ENCODE results near the gene NAA30.

The NAA30 gene

DNA sequence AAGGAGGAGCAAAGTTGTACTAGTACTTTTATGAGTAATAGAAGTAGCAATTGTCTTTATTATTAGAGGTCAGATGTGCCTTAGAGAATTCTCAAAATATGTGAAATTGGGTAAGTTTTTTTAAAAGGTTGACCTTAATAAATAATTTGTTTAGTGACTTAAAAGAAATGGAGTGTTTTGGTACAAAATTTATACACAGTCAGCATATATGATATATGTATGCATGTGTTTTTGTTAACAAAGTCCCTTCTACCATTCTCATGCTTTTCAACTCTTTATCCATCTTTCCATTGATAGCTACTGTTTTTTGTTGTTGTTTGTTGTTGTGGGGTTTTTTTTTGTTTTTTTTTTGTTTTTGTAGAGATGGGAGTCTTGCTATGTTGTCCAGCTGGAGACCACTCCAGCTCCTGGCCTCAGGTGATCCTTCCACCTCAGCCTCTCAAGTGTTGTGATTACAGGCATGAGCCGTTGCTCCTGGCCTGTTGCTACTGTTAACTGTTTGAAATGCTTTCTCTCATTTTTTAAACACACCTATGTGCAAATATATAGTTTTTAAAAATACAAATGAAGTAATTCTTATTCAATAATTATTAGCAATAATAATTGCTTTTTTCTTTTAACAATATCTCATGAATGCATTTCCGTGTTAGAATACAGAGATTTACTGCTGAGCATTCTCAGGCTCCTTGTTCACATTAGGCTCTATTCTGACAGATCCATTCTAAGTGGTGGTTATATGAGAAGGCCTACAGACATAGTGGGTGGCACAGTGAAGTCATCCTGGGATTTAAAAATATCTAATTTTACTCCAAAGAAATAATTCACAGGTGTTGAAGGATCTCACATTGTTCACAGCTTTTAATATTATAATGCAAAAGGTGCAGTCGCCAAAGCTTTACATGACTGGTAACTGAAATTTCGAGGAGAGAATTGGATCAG, 10.4 kb downstream of the NAA30 start:
- DNase-seq = no peak

DNA sequence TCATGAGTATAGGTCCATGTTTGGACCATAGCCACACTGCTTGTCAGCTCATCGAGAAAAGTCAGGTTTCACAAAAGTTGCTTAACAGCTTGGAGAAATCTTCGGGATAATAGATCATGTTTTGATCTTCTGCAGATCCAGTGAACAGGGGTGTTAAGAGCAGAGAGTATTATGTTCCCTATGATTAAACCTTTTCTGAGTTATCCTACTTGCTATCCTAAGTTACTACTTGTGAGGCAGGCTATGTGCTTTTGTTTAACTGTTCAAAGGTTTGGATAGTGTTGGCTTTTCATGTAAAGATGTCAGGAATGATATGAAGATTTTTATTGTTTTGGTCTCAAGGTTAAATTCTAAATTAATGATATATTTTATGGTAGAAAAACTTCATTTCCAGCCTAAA, 11.1 kb downstream of the NAA30 start:
- DNase-seq = no peak

DNA sequence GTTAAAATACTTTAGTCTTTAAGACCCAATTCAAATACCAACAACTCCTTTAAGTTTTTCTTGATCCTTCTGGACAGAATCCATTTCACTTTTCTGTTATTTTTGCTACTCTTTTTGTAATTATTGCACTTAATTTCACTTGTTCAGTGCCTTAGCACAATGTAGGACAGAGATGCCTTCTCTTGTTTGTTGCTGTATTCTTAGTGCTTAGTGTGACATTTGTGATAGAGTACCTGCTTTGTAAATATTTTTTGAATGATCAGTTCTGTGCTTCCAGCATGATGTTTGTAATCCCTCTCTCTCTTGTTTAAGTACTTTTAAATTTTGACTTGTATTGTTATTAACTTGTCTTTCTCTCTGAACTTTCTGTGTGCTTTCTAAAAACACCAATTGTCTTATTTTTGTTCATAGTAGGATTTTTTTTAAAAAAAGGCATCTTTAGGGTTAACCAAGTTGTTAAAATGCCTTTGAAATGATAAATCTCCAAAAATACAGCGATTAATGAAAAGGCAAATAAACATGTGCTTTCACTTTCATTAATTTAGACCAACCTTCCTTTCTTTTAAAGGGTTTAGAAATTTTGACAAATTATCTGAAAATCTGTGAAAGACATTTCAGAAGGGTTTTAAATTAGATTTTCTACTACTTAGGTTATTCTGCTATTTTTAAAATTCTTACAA, 11.9 kb downstream of the NAA30 start:
- no peak for DNase-seq

DNA sequence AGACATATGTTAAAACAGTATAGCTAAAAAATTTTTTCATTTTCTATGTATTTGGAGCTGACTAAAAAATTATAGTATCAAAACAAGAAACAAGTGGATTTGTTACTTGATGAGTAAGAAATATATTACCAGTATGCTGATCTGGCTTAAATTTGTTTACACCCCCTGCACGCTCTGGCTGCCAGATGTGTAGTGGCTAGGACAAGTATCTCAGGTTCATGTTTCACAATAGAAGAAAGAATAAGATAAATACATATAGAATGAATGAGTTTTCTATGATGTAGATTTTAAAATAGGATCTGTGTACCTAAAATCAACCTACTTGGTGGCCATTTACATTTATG, 13.1 kb downstream of the NAA30 start:
- DNase-seq = no peak

DNA sequence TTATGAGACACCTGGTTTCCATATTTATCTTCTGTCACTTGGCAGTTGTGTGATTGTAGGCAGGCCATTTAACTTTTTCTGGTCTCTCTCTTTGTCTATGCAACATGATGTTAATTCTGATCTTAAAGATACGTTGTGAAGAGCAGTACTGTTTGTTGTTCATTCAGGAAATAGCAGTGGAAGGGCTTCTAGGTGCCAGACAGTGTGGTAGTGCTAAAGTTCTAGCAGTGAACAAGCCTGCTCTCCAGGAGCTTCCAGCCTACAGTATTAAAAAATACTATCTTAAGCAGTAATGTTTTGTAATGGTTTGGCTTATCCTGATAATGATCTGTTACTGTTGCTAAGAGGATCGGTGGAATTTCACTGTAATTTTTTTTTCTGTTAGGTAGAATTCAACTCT, 15.2 kb downstream of the NAA30 start:
- no peak for DNase-seq

DNA sequence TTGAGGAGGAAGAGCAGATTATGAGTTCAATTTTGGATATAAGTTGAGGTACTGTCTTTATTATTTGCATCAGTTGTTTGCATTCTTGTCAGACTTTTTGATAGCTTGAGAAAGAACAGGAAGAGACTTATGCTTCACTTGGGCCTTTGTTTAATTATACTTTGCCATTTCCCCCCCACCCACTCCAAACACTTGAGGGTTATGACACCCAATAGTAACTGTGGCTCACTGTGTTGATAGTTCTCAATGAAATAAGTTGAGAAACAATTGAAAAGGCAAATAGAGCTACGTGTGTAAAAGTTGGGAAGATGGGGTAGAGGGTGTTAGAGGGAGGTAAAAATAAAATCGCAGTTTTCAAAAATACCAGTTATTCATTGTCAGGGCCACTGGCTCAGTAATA, 17.7 kb downstream of the NAA30 start:
- DNase-seq = no peak

DNA sequence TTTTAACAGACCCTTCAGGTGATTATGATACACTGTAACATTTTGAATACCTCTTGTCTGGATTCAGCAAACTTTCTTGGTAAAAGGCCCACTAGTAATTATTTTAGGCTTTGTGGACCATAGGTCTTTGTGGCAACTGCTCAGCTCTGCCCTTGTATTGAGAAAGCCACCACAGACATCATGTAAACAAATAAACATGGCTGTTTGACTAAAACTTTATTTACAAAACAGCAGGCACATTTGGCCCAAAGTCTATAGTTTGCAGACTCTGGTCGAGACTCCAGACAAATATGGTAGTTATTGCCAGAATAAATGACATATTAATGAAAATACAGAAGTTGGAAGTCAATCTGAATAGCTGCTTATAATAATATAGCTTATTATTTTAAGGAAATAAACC, 18.2 kb downstream of the NAA30 start:
- no peak for DNase-seq

DNA sequence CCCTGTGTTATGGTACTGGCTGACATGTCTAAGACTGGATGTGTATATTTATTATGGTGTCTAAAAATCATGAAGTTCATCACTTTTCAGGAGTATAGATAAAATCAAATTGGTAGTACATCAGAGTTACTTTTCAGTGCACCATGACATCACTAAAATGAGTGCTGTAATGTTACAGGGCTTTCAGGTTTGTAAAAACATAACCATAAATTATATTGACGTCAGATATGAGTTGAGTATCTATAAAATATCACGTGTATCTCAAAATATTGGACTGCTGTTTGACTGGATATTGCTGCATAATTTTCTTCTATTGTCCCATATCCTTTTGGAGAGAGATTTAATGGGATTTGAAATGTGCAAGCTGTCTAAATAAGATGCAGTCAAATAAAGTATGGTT, 22.0 kb downstream of the NAA30 start:
- DNase-seq = no peak

DNA sequence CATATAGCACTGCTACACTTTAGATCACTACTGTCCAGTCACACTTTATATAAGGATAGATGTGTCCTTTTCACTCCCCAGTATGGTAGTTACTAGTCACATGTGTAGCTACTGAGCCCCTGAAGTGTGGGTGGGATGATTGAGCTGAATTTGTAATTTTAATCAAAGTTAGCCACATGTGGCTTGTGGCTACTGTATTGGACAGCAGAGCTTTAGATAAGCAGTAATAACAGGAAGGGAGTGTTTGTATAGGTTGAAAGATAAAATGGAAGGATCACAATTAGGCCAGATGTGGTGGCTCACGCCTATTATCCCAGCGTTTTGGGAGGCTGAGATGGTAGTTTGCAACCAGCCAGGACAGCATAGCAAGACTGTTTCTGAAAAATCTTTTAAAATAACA, 23.5 kb downstream of the NAA30 start:
- DNase-seq = no peak

DNA sequence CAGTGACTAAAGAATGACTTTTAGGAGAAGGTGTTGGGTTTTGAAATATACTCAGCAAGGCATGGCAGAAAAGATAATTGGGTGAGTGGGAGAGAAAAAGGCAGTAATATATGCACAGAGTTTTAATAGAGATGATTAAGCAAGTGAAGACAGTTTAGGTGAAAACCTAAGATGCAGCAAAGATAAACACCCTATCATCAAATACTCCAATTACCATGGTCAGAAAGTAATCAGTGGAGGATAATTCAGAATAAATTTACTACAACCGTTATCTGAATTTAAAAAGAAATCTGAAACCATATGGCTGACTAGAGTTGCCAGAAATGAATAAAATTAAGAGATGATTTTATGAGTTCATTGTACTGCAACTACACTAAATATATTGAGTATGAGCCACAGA, 26.8 kb downstream of the NAA30 start:
- DNase-seq = no peak

DNA sequence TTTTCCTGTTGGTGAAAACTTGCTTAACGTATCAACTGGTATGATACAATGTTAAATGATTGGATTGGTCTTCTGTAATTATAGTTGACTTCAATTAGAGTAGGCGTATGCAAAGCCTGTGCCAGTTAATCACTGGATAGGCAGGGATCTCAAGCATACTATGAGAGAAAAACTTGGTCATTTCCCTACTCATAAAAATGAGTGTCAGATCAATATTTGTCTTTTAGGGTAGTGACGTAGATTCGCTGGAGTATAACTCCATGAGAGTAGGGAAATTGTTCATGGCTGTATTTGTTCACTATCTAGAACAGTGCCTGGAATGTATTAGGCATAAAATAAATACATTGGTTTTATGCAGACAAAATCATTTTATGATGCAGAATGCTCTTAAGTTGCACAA, 28.6 kb downstream of the NAA30 start:
- no peak for DNase-seq

DNA sequence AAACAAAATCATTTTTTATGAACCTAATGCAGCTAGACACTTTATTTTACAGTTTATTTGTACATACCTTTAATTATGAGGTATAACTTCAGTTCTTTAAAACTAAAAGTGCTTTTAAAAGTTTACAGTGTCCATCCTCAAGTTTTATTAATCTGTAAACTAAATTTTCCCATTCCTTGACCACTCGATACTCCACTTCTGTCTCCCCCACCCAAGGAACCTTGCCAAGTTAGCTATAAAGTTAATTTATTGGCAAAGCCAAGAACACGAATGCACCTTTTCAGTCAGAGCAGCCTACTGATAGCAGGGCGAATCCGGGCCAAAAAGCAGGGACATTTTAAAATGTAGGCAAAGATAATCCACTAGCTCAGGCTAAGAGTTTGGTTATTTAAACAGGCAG, 29.6 kb downstream of the NAA30 start:
- no peak for DNase-seq

DNA sequence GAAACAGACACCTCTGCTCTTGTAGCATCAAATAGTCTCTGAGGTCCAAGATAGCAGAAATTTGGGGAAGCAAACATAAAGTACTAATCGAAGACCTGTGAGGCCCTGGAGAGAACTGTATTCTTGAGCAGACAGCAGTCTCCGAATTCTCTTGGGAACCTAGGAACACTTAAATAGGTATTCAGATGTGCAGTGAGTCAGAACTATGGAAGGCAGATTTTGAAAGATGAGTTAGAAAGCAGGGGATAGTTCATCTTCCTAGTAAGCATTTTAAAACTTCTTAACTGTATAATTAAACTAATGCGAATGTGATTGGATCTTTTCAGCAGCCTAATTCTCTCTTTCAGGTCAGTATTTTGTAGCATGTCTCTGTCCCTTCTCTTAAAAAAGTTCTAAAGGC, 30.6 kb downstream of the NAA30 start:
- no peak for DNase-seq

DNA sequence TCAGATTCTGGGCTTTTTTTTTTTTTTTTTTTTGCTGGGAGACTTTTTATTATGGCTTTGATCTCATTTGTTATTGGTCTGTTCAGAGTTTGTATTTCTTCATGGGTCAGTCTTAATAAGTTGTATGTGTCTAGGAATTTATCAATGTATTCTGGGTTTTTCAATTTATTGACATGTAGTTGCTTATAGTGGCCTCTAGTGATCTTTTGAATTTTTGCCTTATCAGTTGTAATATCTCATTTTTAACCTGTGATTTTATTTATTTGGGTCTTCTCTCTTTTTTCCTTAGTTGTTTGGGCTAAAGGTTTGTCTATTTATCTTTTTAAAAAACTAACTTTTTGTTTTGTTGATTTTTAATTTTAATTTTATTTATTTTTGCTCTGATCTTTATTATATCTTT, 45.5 kb downstream of the NAA30 start:
- no peak for DNase-seq

DNA sequence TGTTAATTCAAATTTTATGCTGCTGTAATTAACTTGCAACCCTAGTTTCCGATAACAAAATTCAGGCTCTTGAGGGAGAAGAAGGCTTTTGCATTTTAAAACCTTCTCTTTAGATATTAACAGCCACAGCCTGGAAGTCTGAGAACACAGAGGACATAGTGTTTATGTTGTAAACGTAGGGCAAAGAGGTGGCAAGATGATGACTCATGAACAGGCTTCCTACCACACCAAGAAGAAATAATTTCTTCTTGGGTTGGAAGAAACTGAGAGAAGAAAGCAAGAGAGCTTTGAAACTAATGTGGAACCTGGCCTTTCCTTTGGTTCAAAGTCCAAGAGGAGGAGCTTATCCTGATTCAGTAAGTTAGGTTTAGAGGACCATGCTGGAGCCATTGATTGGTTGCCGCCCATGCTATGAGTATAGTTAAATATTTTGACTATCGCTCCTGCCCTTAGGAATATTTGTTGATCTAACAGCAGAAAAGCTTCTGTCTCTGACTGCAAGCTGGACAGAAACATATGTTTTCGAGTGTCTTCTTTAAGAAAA, 71.5 kb downstream of the NAA30 start:
- DNase-seq = no peak

DNA sequence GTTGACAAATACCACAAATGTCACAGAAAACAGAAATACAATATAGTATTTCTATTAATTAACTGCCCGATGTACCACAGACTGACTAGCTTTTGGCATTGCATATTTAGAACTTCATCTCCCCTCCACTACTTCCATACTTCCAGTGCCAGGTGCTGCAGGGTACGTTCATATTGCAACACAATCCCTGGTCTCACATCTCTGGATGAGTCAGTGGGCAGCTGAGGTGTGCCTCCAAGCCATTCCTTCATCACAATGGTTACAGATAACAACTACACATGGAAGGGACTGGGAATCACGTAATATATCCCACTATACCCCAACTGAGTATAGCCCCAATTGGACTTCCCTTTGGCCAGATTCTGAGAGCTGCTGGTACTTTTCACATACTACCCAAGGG, 72.2 kb downstream of the NAA30 start:
- no peak for DNase-seq

DNA sequence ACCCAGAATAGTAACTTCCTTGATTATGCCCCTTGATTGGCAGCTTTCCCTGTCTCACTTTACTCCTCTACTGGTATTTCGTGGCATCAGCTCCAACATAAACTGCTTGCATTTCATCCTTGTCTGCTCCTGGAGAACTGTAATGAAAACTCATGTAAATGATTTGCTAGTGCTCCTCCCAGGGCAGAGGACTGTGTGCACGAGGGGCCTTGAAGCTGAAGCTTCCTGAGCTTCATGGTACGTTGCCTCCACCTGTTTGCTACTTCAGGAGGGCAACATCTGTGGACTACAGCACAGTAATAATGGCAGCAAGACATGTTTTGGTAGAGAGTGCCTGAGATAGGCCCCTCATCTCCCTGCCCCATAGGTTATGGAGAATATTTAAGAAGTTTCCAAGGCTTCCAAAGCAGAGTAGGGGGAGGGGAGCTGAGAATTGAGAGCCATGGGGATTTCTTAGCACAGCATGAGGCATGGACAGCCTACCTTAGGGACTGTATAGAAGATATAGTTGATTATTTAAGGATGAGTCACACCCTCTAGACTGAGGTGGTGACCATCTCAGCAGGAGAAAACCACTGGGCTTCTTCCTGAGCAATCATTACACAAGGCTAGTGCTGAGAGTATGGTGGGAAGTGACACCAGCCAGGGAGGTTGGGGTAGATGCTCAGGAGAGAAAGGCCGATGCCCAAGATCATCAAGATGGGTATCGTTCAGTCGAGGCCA, 73.8 kb downstream of the NAA30 start:
- no peak for DNase-seq
